K562 (cell line): ENCODE results near the gene RNF167. TPM values are rescaled to one million over a fixed set of nuclear protein-coding genes. Genes with fewer than 3 reads are reported as not detected.

Experiments used
- ARID1B ChIP-seq: fragments of 450-650 bp; IDR thresholded peaks from 2 replicates; pipeline ENCODE4 v1.6.1; 2016; ENCODE audit warnings: antibody characterized with exemption, mild to moderate bottlenecking, inconsistent platforms
- BCOR ChIP-seq: fragments of 450-650 bp; IDR thresholded peaks from 2 replicates; pipeline ENCODE4 v1.6.1; 2016
- CBFA2T3 ChIP-seq: fragments of 450-650 bp; IDR thresholded peaks from 2 replicates; pipeline ENCODE4 v1.6.1; 2017
- ESRRA ChIP-seq: fragments of 450-650 bp; IDR thresholded peaks from 2 replicates; pipeline ENCODE4 v1.6.1; 2014; ENCODE audit warnings: low read depth, mild to moderate bottlenecking, moderate library complexity, borderline replicate concordance
- PRMT5 ChIP-seq: sonication (generic); formaldehyde crosslinking; IDR thresholded peaks from 2 replicates; pipeline ENCODE4 v1.5.0; 2020; ENCODE audit warnings: missing genetic modification reagents
- TCF3 ChIP-seq: sonication (generic); formaldehyde crosslinking; IDR thresholded peaks from 2 replicates; pipeline ENCODE4 v1.4.0; 2020; ENCODE audit warnings: mild to moderate bottlenecking, missing genetic modification reagents
- ZNF75A ChIP-seq: fragments of 450-650 bp; formaldehyde crosslinking; IDR thresholded peaks from 2 replicates; pipeline ENCODE4 v1.4.0; 2020; ENCODE audit warnings: mild to moderate bottlenecking
- ZNF780A ChIP-seq: fragments of 250-450 bp; sonication (Bioruptor Pico); IDR thresholded peaks from 2 replicates; pipeline ENCODE4 v1.5.0; 2021; ENCODE audit warnings: mild to moderate bottlenecking
- polyA plus RNA-seq, 8 experiments: library from polyadenylated mRNA; depleted of rRNA in 4 of 8; stranded (reverse) in 5 of 8; unstranded in 3 of 8; fragments of >200 nt; fragmentation: Nextera tagmentation in 2 of 8; fragmentation: Illumina TruSeq in 1 of 8; extraction: Ambion mirVana in 2 of 8; extraction: Trizol in 1 of 8; gene quantifications; 2 replicates each; pipeline versions ENCODE4 v1.2.1 to v1.2.3, GENCODE V29; 2011 to 2014; ENCODE audit warnings: inconsistent platforms in 1 of 8, missing spikeins in 1 of 8
- total RNA-seq, 7 experiments: library from RNA; depleted of rRNA in 6 of 7; stranded (reverse); fragments of >200 nt in 6 of 7; fragmentation: Illumina TruSeq in 2 of 7; extraction: Trizol in 2 of 7; gene quantifications; 2 replicates each; pipeline versions ENCODE4 v1.2.1 to v1.2.3, GENCODE V29; 2011 to 2021; ENCODE audit warnings: low replicate concordance in 1 of 7
- TF ChIP-seq, protein P1 (sequence below): fragments of 450-650 bp; IDR thresholded peaks from 2 replicates; pipeline ENCODE4 v1.6.1; 2016; ENCODE audit warnings: low read depth
- TF ChIP-seq, protein P2 (sequence below), 3 experiments: fragments of 200-800 bp in 1 of 3; sonication (Bioruptor generic) in 1 of 3; sonication (generic) in 1 of 3; formaldehyde crosslinking in 1 of 3; IDR thresholded peaks; 2 replicates each; pipeline versions ENCODE4 v1.6.1 to v1.8.0; 2016 to 2022; ENCODE audit warnings: mild to moderate bottlenecking in 2 of 3, missing compliant biosample characterization in 2 of 3, missing genetic modification characterization in 2 of 3, missing genetic modification reagents in 1 of 3

The RNF167 gene
- total and polyA plus RNA-seq, 9 of the 15 experiments (the other 6 are each of a cell fraction or from before 2014, with no cell fraction given), result 16.5 to 143 (median 45.5) TPM

DNA sequence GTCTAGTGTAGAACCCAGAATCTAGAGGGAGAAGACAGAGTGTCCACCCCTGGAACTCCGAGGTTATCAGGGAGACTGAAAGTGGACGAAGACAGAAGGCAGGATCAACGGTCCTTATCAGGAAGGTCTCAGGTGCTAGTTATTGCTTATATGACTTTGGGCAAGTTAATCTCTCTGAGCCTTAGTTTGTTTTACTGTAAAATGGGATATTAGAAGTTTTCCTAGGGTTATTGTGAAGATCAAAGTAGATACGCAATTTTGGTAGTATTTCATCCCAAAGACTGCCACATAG, 1.2 kb downstream of the RNF167 start (continued):
- TF ChIP-seq, protein P1, sequence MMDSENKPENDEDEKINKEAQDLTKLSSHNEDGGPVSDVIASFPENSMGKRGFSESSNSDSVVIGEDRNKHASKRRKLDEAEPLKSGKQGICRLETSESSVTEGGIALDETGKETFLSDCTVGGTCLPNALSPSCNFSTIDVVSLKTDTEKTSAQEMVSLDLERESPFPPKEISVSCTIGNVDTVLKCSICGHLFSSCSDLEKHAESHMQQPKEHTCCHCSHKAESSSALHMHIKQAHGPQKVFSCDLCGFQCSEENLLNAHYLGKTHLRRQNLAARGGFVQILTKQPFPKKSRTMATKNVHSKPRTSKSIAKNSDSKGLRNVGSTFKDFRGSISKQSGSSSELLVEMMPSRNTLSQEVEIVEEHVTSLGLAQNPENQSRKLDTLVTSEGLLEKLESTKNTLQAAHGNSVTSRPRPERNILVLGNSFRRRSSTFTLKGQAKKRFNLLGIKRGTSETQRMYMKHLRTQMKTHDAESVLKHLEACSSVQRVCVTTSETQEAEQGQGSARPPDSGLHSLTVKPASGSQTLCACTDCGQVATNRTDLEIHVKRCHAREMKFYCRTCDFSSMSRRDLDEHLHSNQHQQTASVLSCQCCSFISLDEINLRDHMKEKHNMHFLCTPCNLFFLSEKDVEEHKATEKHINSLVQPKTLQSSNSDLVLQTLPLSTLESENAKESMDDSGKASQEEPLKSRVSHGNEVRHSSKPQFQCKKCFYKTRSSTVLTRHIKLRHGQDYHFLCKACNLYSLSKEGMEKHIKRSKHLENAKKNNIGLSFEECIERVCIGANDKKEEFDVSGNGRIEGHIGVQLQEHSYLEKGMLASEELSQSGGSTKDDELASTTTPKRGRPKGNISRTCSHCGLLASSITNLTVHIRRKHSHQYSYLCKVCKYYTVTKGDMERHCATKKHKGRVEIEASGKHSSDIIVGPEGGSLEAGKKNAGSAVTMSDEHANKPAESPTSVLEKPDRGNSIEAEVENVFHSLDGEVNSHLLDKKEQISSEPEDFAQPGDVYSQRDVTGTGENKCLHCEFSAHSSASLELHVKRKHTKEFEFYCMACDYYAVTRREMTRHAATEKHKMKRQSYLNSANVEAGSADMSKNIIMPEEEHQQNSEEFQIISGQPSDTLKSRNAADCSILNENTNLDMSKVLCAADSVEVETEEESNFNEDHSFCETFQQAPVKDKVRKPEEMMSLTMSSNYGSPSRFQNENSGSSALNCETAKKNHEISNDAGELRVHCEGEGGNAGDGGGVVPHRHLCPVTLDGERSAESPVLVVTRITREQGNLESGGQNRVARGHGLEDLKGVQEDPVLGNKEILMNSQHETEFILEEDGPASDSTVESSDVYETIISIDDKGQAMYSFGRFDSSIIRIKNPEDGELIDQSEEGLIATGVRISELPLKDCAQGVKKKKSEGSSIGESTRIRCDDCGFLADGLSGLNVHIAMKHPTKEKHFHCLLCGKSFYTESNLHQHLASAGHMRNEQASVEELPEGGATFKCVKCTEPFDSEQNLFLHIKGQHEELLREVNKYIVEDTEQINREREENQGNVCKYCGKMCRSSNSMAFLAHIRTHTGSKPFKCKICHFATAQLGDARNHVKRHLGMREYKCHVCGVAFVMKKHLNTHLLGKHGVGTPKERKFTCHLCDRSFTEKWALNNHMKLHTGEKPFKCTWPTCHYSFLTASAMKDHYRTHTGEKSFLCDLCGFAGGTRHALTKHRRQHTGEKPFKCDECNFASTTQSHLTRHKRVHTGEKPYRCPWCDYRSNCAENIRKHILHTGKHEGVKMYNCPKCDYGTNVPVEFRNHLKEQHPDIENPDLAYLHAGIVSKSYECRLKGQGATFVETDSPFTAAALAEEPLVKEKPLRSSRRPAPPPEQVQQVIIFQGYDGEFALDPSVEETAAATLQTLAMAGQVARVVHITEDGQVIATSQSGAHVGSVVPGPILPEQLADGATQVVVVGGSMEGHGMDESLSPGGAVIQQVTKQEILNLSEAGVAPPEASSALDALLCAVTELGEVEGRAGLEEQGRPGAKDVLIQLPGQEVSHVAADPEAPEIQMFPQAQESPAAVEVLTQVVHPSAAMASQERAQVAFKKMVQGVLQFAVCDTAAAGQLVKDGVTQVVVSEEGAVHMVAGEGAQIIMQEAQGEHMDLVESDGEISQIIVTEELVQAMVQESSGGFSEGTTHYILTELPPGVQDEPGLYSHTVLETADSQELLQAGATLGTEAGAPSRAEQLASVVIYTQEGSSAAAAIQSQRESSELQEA, result no peak
- TF ChIP-seq CBFA2T3 (peak; percentile 58), ZNF780A (no peak), BCOR (peak; percentile 60; the same call in 1 of the 2 replicates), PRMT5 (CRISPR knock-in tag) (no peak), ZNF75A (CRISPR knock-in tag) (no peak), ESRRA (peak; percentile 23; the same call in 1 of the 2 replicates), ARID1B (peak; percentile 12; the same call in 1 of the 2 replicates), TCF3 (CRISPR knock-in tag) (peak; percentile 29; the same call in 1 of the 2 replicates)
- TF ChIP-seq, protein P2, sequence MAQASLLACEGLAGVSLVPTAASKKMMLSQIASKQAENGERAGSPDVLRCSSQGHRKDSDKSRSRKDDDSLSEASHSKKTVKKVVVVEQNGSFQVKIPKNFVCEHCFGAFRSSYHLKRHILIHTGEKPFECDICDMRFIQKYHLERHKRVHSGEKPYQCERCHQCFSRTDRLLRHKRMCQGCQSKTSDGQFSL (CRISPR knock-in tag; IDR thresholded peaks at IDR 0.05), result no peak
- TF ChIP-seq, protein P2 (tag; IDR thresholded peaks at IDR 0.05), result no peak
